Measurements from ENCODE around the gene MRPS2. TPM values are rescaled to one million over a fixed set of nuclear protein-coding genes. Genes with fewer than 3 reads are reported as not detected.

Gene MRPS2
- total RNA-seq, 4 donors from 2014 or later, result 26.5 to 47.5 (median 33.1) TPM

- Histone ChIP-seq H3K36me3 (peaks cover 37 to 40% of the 10 kb centered on the region in 2 donors), H3K27ac (no peak overlapping the region), H3K4me3 (replicated peaks in 1 of 3) (no peak overlapping the region), H3K4me1 (no peaks in the 10 kb centered on the region), H3K9me3 (no peaks in the 10 kb centered on the region), H3K27me3 (no peaks in the 10 kb centered on the region)
- TF ChIP-seq CTCF (IDR thresholded peaks at IDR 0.05) (no peak), POLR2A (IDR thresholded peaks at IDR 0.05) (no peak)
- 94% methylated on average over 15 to 17 of the region's 17 CpGs for WGBS, 2 donors
- intact Hi-C loops (cut with DNase I), result no loop called here
- DNase-seq, result no peak
Measured at GRCh38 chr9:135488527-135488926, 12.0 kb upstream of the MRPS2 start.

- 86 to 94% methylated on average over 18 of the region's 18 CpGs for WGBS, 2 donors
- intact Hi-C loops (cut with DNase I), result no loop called here
- DNase-seq, result no peak
Measured at GRCh38 chr9:135489188-135489906, 11.1 kb upstream of the MRPS2 start.

GRCh38 chr9:135490166-135490870 lies 10.2 kb upstream of the MRPS2 start:
- Histone ChIP-seq H3K36me3 (peaks cover 23 to 25% of the 10 kb centered on the region in 2 donors), H3K27ac (no peak overlapping the region), H3K9me3 (no peaks in the 10 kb centered on the region), H3K4me1 (no peaks in the 10 kb centered on the region), H3K27me3 (no peaks in the 10 kb centered on the region), H3K4me3 (replicated peaks in 1 of 3) (no peak overlapping the region)
- WGBS, 2 donors, result 90 to 93% methylated on average over 16 of the region's 16 CpGs
- intact Hi-C loops (cut with DNase I), result no loop called here
- TF ChIP-seq CTCF (IDR thresholded peaks at IDR 0.05) (no peak), POLR2A (IDR thresholded peaks at IDR 0.05) (no peak)
- DNase-seq, result no peak

More at GRCh38 chr9:135489188-135489906, 11.1 kb upstream of the MRPS2 start:
- TF ChIP-seq CTCF (IDR thresholded peaks at IDR 0.05) (no peak), POLR2A (IDR thresholded peaks at IDR 0.05) (no peak)
- Histone ChIP-seq H3K27ac (no peak overlapping the region), H3K36me3 (peaks cover 33 to 35% of the 10 kb centered on the region in 2 donors), H3K27me3 (no peaks in the 10 kb centered on the region), H3K9me3 (no peaks in the 10 kb centered on the region), H3K4me1 (no peaks in the 10 kb centered on the region), H3K4me3 (replicated peaks in 1 of 3) (no peak overlapping the region)

GRCh38 chr9:135490980-135491464 lies 9.5 kb upstream of the MRPS2 start:
- peaks cover 16 to 18% of the 10 kb centered on the region in 2 donors for H3K36me3 ChIP-seq
- intact Hi-C loops (cut with DNase I), result no loop called here

More at GRCh38 chr9:135490980-135491464, 9.5 kb upstream of the MRPS2 start:
- WGBS, 2 donors, result 57 to 81% methylated on average over 5 to 18 of the region's 18 CpGs
- TF ChIP-seq CTCF (IDR thresholded peaks at IDR 0.05), result no peak
- TF ChIP-seq POLR2A (IDR thresholded peaks at IDR 0.05), result no peak
- Histone ChIP-seq H3K4me1 (no peaks in the 10 kb centered on the region), H3K9me3 (no peaks in the 10 kb centered on the region), H3K27ac (no peak overlapping the region), H3K27me3 (no peaks in the 10 kb centered on the region), H3K4me3 (replicated peaks in 1 of 3) (no peak overlapping the region)
- no peak for DNase-seq
